ENCODE data around the gene PIGW. TPM values are rescaled to one million over a fixed set of nuclear protein-coding genes. Genes with fewer than 3 reads are reported as not detected.

The PIGW gene
- total and polyA plus RNA-seq, 10 of the 15 experiments (the other 5 are each of a cell fraction or from before 2014, with no cell fraction given): 6.0 to 31.5 (median 13.8) TPM

- no TSS peak for BruUV-seq (replicated peaks)
- in situ Hi-C loops (cut with MboI): no loop called here
- Histone ChIP-seq H2AFZ (ENCODE audit: control insufficient read depth, low read depth, low read length) (no peak overlapping the region), H3K9me3 (replicated peaks; ENCODE audit: control insufficient read depth, insufficient read depth, low read length) (no peaks in the 10 kb centered on the region), H3K4me3 (no peak overlapping the region), H4K20me1 (ENCODE audit: control insufficient read depth, insufficient read depth) (no peaks in the 10 kb centered on the region), H3K36me3 (ENCODE audit: control insufficient read depth in 2 of 2, insufficient read depth in 2 of 2, low read length in 1 of 2) (peaks cover 23 to 27% of the 10 kb centered on the region in 2 experiments), H3K9ac (ENCODE audit: control insufficient read depth, insufficient read depth, low read length) (no peak overlapping the region), H3K27me3 (replicated peaks in 1 of 2; ENCODE audit: control insufficient read depth in 2 of 2, insufficient read depth in 2 of 2, low read length in 1 of 2) (no peaks in the 10 kb centered on the region), H3K79me2 (ENCODE audit: control insufficient read depth, insufficient read depth, low read length) (no peaks in the 10 kb centered on the region), H3K4me2 (ENCODE audit: control insufficient read depth, insufficient read depth) (no peak overlapping the region), H3K27ac (ENCODE audit: control insufficient read depth, insufficient read depth) (no peak overlapping the region), H3K4me1 (ENCODE audit: control insufficient read depth, insufficient read depth, low read length) (no peaks in the 10 kb centered on the region)
- SMC1A ChIA-PET (ENCODE audit: uncharacterized antibody, unreplicated experiment): interaction anchor here (1.5 kb wide), 1 partner anchor 17 kb away, joined by 4 read pairs; no protein-coding TSS in a partner anchor
- no peak for TF ChIP-seq ZNF687 (IDR thresholded peaks at IDR 0.05)
- TF ChIP-seq ZBTB4 (CRISPR knock-in tag; IDR thresholded peaks at IDR 0.05): no peak
- no peak for TF ChIP-seq PAX5 (IDR thresholded peaks at IDR 0.05; ENCODE audit: borderline replicate concordance, low read depth, low read length)
- TF ChIP-seq NFYA (IDR thresholded peaks at IDR 0.05; ENCODE audit: borderline replicate concordance, low read depth, low read length): no peak
- TF ChIP-seq HDAC2 (IDR thresholded peaks at IDR 0.05): no peak
- TF ChIP-seq MAX (IDR thresholded peaks at IDR 0.05; ENCODE audit: low read depth, low read length): no peak
- TF ChIP-seq POLR2AphosphoS5 (IDR thresholded peaks at IDR 0.05; ENCODE audit: low read length): no peak
- TF ChIP-seq IKZF2 (IDR thresholded peaks at IDR 0.05): no peak
- no peak for TF ChIP-seq EGR1 (IDR thresholded peaks at IDR 0.05; ENCODE audit: borderline replicate concordance in 1 of 2, low read depth in 2 of 2, low read length in 2 of 2)
- no peak for TF ChIP-seq IRF5 (IDR thresholded peaks at IDR 0.05; ENCODE audit: borderline replicate concordance)
- no peak for TF ChIP-seq SRF (IDR thresholded peaks at IDR 0.05; ENCODE audit: low read depth in 2 of 2, low read length in 2 of 2)
- TF ChIP-seq ATF2 (IDR thresholded peaks at IDR 0.05; ENCODE audit: low read length): no peak
- FAIRE-seq (no peak), ATAC-seq (no peak), DNase-seq (ENCODE audit: low read depth, low spot score) (no peak)
- POLR2A ChIA-PET: interaction anchor here (1.1 kb wide), 1 partner anchor 11 kb away, joined by 4 read pairs; no protein-coding TSS in a partner anchor
- RAD21 ChIA-PET (ENCODE audit: unreplicated experiment): no interaction called here
- 90% methylated on average over 8 of the region's 8 CpGs for WGBS (ENCODE audit: insufficient coverage, insufficient replicate concordance, low lambda C conversion rate, missing lambda C conversion rate)
- CTCF ChIA-PET: no interaction called here
- intact Hi-C loops (cut with micrococcal nuclease; ENCODE audit: unreplicated experiment): no loop called here
Measured at GRCh38 chr17:36505171-36505570, 29.6 kb upstream of the PIGW start.
